ENCODE data around the gene TAF5L.

The TAF5L gene

GRCh38 chr1:229625915-229626831, at the start of gene TAF5L, which contains the start of gene URB2:
Gene TAF5L, minus strand, starts transcription at chr1:229626122. Its CDS starts 11,640 bp downstream, at chr1:229614482.
Gene URB2, plus strand, starts transcription at chr1:229626247. Its CDS starts 1,387 bp downstream, at chr1:229627634.
- DNase-seq = peak; percentile 12 to 46

GRCh38 chr1:229675396-229675795, 49.5 kb upstream of the TAF5L start:
- DNase-seq = no peak

- no peak for DNase-seq
These were observed 48.1 kb upstream of the TAF5L start for GRCh38 chr1:229674042-229674441.

- DNase-seq = no peak
These were observed 46.3 kb upstream of the TAF5L start for GRCh38 chr1:229672246-229672645.

GRCh38 chr1:229671310-229671709, 45.4 kb upstream of the TAF5L start:
- DNase-seq = no peak

GRCh38 chr1:229669333-229669732, 43.4 kb upstream of the TAF5L start:
- DNase-seq = no peak

GRCh38 chr1:229666585-229666984, 40.7 kb upstream of the TAF5L start:
- no peak for DNase-seq

- DNase-seq = no peak
These were observed 40.1 kb upstream of the TAF5L start for GRCh38 chr1:229665912-229666558.

GRCh38 chr1:229664133-229664689, 38.3 kb upstream of the TAF5L start:
- no peak for DNase-seq

GRCh38 chr1:229661897-229662296, 36.0 kb upstream of the TAF5L start:
- no peak for DNase-seq

- DNase-seq = peak in 1 of 2 experiments; percentile 1
These were observed 35.3 kb upstream of the TAF5L start for GRCh38 chr1:229661022-229661877.

- no peak for DNase-seq
These were observed 32.3 kb upstream of the TAF5L start for GRCh38 chr1:229657993-229658755.

GRCh38 chr1:229655781-229656180, 29.9 kb upstream of the TAF5L start:
- DNase-seq = no peak

GRCh38 chr1:229653420-229653819, 27.5 kb upstream of the TAF5L start:
- no peak for DNase-seq

GRCh38 chr1:229651546-229651945, 25.6 kb upstream of the TAF5L start:
- DNase-seq = no peak

GRCh38 chr1:229650045-229650444, 24.1 kb upstream of the TAF5L start:
- no peak for DNase-seq

GRCh38 chr1:229648406-229648805, 22.5 kb upstream of the TAF5L start:
- DNase-seq = no peak

- DNase-seq = no peak
These were observed 19.5 kb upstream of the TAF5L start for GRCh38 chr1:229645324-229645993.

GRCh38 chr1:229643996-229644745, 18.2 kb upstream of the TAF5L start:
- no peak for DNase-seq

GRCh38 chr1:229642970-229643369, 17.0 kb upstream of the TAF5L start:
- DNase-seq = no peak

- DNase-seq = no peak
These were observed 16.5 kb upstream of the TAF5L start for GRCh38 chr1:229642376-229642775.
